ENCODE results near the gene TRMT44.
"Not testable (repeated sequence)": the region's sequence is repeated elsewhere in the genome, so short reads cannot be mapped to it uniquely, and the experiment has no call there.

Gene TRMT44

GRCh38 chr4:8471211-8471875 is 30.8 kb downstream of the TRMT44 start:
- DNase-seq: no peak

GRCh38 chr4:8472158-8472688 is 31.6 kb downstream of the TRMT44 start:
- no peak for DNase-seq

DNA sequence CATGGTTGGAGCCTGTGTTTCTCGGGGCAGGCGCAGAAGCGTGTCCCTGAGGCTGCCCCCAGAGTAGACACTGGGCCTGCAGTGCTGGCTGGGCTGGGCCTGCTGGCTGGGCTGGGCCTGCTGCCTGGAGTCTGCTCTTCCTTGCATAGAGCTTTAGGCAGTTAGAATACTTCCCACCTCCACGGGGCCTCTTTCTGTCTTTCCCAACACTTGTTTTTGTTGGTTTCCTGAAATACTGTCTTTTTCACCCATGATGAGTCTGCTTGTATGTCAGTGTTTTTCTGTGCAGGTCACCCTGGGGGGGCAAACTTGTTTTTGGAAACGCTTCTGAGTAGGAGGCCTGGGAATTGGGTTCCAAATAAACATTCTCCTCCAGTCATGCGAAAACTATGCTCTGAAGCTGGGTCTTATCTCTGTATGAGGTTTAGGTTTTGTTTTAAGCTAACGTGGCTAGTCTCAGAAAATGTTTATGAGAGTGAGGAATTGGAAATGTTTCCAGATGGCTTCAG is 32.2 kb downstream of the TRMT44 start:
- DNase-seq: no peak

DNA sequence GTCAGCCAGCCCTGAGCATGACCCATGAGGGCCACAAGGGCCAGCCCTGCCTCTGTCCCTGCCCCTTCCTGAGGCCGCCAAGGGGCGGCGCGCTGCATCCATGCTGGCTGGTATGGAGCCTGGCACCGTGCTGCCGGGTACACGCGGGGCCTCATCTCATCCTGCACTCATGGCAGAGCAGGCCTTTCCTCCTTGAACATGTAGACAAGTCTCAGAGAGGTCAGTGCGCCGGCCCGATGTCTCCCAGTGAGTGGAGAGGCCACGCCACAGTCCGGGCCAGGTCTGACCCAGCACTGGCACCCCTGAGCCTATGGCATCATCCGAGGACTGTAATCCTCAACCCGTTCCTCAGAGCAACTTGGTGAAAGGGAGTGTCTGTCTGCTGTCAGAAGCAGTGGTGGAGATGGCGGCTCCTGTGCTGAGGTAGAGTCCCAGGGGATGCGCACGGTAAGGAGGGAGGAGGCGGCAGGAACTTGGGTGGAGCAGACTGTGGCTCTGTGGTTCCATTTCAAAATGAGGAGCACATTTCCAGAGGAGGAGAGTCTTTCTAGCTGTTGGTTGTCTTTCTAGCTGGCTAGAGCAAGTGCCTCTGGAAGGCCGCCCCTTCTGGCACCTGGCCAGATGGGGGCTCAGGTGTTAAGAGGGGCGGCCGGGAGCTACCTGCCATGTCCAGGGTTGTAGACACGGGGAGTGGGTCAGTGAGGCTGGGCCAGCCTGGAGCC is 32.8 kb downstream of the TRMT44 start:
- no peak for DNase-seq

GRCh38 chr4:8473920-8474590 is 33.5 kb downstream of the TRMT44 start:
- no peak for DNase-seq

- no peak for DNase-seq
These were observed 34.3 kb downstream of the TRMT44 start for GRCh38 chr4:8474856-8475255.

DNA sequence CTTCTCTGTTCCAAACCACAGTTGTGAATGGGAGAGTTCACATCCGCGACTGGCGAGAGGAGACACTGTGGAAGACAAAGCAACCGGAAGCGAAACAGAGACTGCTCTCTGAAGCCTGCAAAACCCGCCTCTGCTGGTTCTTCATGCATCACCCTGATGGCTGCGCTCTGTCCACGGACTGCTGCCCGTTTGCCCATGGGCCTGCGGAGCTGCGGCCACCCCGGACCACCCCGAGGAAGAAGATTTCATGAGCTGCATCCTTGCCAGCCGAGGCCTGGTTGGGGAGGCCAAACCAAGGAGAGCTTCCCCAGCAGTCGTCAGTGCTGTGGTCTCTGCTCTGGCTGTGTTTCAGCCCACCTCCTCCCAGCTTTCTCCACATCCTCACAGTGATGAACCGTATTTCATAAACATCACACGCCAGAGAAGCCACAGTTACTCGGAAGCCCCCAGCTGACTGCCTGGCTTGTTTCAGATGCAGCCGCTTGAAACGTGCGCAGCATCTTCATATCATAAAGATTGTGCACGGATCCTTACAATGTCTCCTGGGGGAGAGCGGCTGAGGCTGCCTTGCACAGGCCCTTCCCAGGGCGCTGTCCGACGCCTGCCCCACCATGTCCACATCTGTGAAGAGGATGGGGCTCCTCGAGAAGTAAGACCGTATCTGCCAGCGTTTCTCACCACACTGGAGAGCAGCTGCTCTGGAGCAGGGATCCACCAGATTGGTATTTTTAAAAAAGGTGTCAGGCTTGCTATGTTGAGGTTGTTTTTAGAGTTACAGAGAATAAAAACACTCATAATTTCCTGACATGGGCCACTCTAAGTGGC is 35.4 kb downstream of the TRMT44 start:
- DNase-seq: no peak

GRCh38 chr4:8477095-8477635 is 36.6 kb downstream of the TRMT44 start:
- no peak for DNase-seq

- DNase-seq: no peak
These were observed 37.1 kb downstream of the TRMT44 start for GRCh38 chr4:8477676-8478075.

DNA sequence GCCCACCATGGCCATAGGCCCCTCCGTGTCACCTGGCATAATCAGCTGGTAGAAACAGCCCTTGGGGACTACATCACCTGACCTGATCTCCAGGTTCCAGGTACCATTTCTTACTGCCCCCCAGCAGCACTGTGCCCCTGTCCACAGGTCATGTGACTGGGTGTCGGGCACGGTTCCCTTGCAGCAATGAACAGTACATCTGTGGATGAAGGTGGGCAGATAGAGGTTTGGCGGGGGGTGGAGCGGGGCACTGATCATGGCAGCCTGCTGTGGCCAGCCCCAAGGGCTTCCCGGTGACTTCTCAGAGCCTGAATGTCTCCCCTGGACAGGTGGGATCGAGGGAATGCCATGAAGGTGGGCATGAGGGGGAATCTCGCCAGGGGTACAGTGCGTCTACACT is 37.8 kb downstream of the TRMT44 start:
- no peak for DNase-seq

GRCh38 chr4:8478801-8479744 is 38.5 kb downstream of the TRMT44 start:
- DNase-seq: no peak

DNA sequence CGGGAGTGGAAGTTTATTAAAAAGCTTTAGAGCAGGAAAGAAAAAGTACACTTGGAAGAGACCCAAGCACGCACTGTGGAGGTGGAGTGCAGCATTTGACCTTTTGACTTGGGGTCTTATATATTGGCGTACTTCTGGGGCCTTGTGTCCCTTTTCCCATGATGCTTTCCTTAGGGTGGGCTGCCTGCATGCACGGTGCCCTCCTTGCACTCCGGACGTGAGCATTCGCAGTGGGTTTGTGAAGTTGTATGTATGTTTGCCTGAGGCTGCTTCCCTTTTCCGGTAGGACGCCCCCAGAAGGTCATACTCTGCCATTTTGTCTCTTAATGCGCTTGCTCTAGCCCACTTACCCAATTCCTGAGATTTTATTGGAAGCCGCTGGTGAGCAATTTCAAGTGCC is 39.6 kb downstream of the TRMT44 start:
- no peak for DNase-seq

GRCh38 chr4:8486643-8487042 is 46.1 kb downstream of the TRMT44 start:
- not testable (repeated sequence) for DNase-seq

- DNase-seq: no peak
These were observed 48.3 kb downstream of the TRMT44 start for GRCh38 chr4:8488791-8489369.

- DNase-seq: not testable (repeated sequence)
These were observed 50.9 kb downstream of the TRMT44 start for GRCh38 chr4:8491478-8491877.

DNA sequence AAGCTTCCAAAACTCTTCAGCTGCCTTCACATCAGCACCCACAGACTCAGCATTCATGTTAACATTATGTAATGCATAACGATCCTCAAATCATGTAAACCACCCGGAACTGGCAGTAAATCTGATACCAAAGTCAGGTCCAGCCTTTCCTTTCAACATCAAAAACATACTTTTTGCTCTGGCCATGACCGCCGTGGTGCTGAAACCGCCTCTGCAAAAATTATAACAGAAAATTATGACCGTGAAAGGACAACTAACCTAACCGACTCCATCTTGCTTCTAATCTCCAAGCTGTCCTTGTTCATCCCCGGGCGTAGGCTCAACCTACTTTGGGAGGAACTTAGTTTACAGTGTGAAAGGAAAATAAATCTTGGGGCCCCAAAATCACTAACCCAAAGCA is 51.6 kb downstream of the TRMT44 start:
- no peak for DNase-seq

DNA sequence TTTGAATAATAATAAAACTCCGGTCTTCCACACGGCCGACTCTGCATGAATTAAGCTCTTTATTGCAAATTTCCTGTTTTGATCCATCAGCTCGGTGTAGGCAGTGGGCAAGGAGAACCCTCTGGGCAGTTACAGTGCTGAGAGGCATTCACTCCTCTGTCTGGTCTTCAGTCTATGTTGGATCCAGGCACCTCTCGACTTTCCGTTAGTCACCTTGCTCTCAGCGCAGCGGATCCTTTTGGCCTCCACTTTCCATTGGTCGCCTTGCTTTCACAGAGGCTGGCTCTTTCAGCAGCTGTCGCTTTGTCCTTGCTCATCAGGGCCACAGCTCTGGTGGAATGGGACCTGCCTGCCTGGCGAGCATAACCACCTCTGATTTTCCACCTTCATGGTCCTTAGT is 52.9 kb downstream of the TRMT44 start:
- no peak for DNase-seq

GRCh38 chr4:8494218-8494617 is 53.6 kb downstream of the TRMT44 start:
- DNase-seq: no peak

DNA sequence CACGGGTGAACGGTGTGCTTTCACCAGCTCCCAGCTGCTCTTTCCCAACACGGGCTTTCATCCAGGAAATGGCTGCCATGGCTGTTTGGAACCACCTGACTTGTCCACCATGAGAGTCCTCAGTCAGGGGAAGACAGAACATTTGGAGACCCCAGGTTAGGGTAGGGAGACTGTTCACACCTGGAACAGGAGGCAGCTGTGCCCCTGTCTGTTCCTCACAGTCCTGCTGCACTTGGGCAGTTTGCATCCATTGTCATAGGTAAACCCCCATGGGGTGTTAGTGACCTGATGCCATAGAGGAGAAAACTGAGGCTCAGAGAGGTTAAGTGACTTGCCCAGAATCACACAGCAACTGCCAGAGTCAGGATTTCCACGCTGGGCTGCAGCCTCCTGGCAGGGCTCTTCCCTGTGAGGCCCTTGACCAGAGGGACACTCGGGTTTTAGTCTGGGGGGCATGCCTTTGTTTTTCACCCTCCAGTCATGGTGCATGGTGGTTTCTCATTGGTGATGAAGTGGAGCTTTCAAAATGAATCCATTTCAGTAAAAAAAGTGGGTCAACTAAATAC is 54.5 kb downstream of the TRMT44 start:
- no peak for DNase-seq

DNA sequence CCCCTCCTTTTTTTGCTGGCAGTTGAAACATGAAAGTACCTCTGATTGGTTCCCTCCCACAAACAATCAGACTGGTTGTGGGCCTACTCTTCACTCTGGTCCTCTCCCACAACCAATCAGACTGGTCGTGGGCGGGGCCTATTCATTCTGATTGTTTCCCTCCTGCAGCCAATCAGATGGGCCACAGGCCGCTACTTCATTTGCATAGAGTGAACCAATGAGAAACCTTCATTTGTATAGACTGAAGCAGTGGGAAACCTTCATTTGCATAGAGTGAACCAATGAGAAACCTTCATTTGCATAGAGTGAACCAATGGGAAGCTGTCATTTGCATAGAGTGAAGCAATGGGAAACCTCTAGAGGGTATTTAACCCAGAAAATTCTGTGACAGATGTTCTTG is 55.2 kb downstream of the TRMT44 start:
- DNase-seq: no peak

DNA sequence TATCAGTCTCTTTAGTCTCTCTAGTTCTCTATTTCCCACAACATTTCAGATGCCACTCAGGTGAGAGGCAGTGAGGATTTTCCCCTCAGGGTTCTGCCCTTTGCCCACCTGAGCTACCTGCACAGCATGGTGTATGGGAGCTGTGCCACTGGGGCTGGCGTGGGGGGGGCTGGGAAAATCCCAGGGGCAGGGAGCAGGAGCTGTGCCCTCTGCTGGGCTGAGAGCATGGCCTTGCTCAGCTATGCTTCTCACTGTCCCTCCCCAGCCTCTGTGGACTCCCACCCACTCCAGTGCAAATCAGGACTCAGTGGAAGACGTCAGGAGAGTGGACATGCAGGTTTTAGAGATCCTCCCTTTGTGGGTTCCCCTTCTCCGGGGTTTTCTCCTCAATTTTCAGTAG is 57.2 kb downstream of the TRMT44 start:
- DNase-seq: no peak

Measured in SHP77 treated with DMSO at 0.1 percent for 48 hours (cell line).